ENCODE results near the gene PIP5KL1.

The PIP5KL1 gene

DNA sequence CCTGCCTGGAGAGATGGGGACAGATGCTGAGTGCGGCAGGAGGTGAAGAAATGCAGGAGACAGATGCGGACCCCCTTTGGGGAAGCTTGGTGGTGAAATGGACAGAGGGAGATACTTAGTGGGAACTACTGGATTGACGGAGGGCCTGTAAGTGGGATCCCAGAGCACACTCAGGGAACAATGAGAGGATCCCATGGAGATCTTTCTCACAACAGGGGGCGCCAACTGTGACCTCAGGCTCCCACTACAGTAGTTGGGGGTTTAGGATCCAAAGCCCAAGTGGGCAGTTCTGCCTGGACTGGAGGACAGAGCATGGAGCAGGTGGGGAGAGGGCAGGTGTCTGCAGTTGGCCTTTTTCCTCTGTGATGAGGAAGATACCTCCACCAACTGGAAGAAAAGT is 3.7 kb upstream of the PIP5KL1 start:
- DNase-seq (ENCODE audit: extremely low read depth, low read depth): no peak
- TF ChIP-seq CTCF (IDR thresholded peaks at IDR 0.05; ENCODE audit: low read depth, low read length, missing control alignments): no peak
- H3K4me3 ChIP-seq (replicated peaks; ENCODE audit: low read depth, low read length): no peak overlapping the region

DNA sequence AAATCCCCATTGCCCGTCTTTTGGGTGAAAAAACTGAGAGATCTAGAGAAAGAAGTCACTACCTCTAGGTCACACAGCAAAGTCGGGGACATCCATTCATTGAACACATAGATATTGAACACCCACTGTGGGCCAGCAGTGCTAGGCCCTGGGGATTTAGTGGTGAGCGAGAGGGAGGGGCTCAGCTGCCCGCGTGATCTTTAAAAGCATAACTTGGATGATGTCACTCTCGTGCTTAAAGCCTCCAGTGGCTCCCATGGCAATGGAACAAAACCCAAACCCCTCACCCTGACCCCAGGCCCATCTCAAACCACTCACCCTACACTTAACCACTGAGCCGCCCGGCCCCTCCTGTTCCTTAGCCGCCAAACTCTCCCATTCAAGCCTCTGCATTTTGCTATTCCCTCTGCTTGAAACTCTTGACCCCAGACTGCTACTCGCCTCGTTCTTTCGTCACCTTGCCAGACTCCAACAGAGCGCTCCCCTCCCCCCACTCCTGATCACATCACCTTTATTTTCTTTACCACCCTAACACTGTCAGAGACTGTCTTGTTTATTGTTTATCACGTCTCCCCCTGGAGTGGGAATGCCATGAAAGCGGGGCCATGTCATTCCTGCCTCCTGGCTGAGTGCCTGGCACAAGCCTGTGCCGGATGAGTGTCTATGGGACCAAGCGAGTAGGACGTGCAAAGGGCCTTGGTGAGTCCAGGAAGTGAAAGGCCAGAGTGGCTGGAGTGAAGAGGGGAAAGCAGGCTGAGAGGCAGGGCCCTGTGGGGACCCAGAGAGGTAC is 710 bp upstream of the PIP5KL1 start:
- no peak for DNase-seq (ENCODE audit: extremely low read depth, low read depth)

DNA sequence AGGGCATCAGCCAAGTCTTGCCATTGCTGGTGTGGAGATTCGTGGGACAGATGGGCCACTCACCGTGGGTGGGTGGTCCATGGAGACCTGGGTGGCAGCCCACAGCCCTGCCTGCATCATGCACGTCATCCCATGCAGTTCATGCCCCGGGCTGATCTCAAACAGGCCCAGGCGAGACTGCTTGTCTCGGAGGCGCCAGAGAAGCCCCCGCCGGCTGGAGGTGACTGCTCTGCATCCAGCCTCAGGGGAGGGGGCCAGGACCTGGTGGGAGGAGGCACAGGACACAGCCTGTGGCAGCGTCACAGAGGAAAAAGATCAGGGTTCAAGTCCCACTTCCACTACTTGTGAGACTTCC is 975 bp downstream of the PIP5KL1 start:
- H3K4me3 ChIP-seq (replicated peaks; ENCODE audit: low read depth, low read length): no peak overlapping the region
- no peak for TF ChIP-seq CTCF (IDR thresholded peaks at IDR 0.05; ENCODE audit: low read depth, low read length, missing control alignments)

More for the DNA sequence above, 710 bp upstream of the PIP5KL1 start:
- no peak for TF ChIP-seq CTCF (IDR thresholded peaks at IDR 0.05; ENCODE audit: low read depth, low read length, missing control alignments)
- peak overlapping the region; percentile 46 for H3K4me3 ChIP-seq (replicated peaks; ENCODE audit: low read depth, low read length)

GRCh38 chr9:127928676-127929624 is 1.6 kb downstream of the PIP5KL1 start:
- no peak overlapping the region for H3K4me3 ChIP-seq (replicated peaks; ENCODE audit: low read depth, low read length)
- no peak for DNase-seq (ENCODE audit: extremely low read depth, low read depth)

More for the DNA sequence above, 975 bp downstream of the PIP5KL1 start:
- no peak for DNase-seq (ENCODE audit: extremely low read depth, low read depth)

DNA sequence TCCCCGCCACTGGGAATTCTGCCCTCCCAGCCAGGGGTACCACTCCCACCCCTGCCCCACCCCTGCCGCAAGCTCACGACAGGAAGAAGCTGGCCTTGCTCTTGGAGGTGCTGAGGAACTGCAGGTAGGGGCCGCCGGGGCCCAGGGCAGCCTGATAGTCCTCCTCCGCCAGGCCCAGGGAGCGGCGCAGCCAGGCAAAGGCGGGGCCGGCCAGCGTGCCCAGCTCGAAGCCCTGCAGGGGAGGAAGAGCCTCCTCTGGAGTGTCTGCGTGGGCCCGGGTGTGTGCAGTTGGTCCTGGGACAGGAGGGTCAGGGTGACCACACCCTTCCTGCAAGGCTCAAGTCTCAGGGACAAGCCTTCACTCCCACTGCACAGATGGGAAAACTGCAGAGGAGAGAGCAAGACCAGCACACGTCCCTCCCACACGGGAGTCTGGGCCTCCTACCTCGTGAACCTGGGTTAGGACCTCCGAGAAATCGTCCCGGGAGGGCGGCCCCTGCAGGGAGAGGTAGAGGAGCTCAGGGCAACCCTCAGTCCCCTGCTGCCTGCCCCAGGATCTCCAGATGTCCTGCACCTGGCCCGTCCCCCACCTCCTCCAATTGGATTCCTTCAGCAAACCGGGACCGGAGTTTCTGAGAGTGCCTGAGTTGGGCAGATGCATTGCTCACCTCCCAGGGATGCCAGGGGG is 2.4 kb downstream of the PIP5KL1 start:
- no peak for TF ChIP-seq CTCF (IDR thresholded peaks at IDR 0.05; ENCODE audit: low read depth, low read length, missing control alignments)
- H3K4me3 ChIP-seq (replicated peaks; ENCODE audit: low read depth, low read length): no peak overlapping the region
- DNase-seq (ENCODE audit: extremely low read depth, low read depth): no peak

More at GRCh38 chr9:127928676-127929624, 1.6 kb downstream of the PIP5KL1 start:
- TF ChIP-seq CTCF (IDR thresholded peaks at IDR 0.05; ENCODE audit: low read depth, low read length, missing control alignments): no peak

DNA sequence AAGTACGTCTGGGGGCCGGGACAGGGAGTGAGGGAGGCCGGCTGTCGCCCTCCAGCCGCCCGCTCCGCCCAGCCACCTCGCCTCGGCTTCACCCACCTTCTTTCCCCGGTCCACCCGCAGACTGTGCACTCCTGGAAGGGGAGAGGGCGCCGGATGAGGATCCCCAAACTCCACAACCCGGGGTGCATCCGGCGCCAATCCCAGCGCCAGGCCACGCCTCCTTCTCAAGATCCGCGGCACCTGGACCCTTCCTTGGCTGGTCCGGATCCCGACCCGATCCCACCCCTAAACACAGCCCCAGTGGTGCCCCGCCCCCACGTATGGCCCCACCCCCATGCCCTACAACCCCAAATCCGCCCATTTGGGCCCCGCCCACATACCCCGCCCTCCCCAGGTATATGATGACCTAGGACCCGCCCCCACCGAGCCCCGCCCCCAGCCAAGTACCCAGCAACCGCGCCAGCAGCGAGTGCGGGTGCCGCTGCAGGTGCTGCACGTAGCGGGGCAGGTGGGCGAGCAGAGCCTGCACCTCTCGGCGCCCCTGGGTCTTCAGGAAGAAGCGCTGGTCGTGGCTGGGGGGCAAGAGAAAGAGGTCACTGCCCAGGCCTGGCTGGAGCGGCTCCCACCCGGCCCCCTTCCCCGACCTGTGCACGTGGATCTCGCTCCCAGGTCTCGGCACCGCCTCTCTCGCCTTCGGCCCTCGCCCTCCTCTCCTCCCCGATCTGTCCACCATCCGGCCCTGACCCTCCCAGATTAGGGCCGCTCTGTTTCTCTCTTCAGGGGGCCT is 3.2 kb downstream of the PIP5KL1 start:
- peak overlapping the region; percentile 19; the same call in 1 of the 2 replicates for H3K4me3 ChIP-seq (replicated peaks; ENCODE audit: low read depth, low read length)
- no peak for DNase-seq (ENCODE audit: extremely low read depth, low read depth)
- TF ChIP-seq CTCF (IDR thresholded peaks at IDR 0.05; ENCODE audit: low read depth, low read length, missing control alignments): no peak

Measured in HFF-Myc (cell line).